Measurements from ENCODE around the gene UTS2.

DNA sequence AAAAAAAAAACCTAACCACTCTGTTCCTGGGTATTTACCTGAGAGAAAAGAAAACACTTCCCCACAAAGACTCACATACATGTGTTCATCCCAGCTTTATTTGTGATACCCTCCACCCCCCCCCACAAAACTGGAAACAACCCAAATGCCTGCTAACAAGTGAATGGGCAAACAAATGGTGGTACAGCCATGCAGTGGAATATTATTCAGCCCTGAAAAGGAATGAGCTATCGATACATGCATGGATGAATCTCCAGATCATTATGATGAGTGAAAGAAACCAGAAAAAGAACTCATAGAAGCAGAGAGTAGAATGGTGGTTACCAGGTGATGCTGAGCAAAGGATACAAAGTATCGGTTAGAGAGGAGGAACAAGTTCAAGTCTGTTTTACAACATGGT, 38.0 kb upstream of the UTS2 start:
- TF ChIP-seq, protein P1, sequence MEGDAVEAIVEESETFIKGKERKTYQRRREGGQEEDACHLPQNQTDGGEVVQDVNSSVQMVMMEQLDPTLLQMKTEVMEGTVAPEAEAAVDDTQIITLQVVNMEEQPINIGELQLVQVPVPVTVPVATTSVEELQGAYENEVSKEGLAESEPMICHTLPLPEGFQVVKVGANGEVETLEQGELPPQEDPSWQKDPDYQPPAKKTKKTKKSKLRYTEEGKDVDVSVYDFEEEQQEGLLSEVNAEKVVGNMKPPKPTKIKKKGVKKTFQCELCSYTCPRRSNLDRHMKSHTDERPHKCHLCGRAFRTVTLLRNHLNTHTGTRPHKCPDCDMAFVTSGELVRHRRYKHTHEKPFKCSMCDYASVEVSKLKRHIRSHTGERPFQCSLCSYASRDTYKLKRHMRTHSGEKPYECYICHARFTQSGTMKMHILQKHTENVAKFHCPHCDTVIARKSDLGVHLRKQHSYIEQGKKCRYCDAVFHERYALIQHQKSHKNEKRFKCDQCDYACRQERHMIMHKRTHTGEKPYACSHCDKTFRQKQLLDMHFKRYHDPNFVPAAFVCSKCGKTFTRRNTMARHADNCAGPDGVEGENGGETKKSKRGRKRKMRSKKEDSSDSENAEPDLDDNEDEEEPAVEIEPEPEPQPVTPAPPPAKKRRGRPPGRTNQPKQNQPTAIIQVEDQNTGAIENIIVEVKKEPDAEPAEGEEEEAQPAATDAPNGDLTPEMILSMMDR (IDR thresholded peaks at IDR 0.05; ENCODE audit: insufficient read depth, low read length, poor library complexity, severe bottlenecking): no peak
- TF ChIP-seq EZH2phosphoT487 (conservative IDR thresholded peaks at IDR 0.05; ENCODE audit: low read length): no peak
